WERI-Rb-1 (cell line): ENCODE results near the gene OVCH2.

Experiments
- DNase-seq: peaks from one replicate; pipeline ENCODE4 v3.0.0-alpha.2; 2020
- H3K27ac ChIP-seq: fragments of 250-450 bp; sonication (Bioruptor Pico); 2 replicates; pipeline ENCODE4 v1.5.1; 2020; ENCODE audit warnings: mild to moderate bottlenecking, moderate library complexity
- H3K27me3 ChIP-seq: fragments of 250-450 bp; sonication (Bioruptor Pico); 2 replicates; pipeline ENCODE4 v1.5.1; 2021; ENCODE audit warnings: mild to moderate bottlenecking, low read depth, moderate library complexity; ENCODE audit not compliant: insufficient read depth, severe bottlenecking
- H3K36me3 ChIP-seq: fragments of 250-450 bp; sonication (Bioruptor Pico); 2 replicates; pipeline ENCODE4 v1.5.1; 2020; ENCODE audit warnings: mild to moderate bottlenecking, moderate library complexity
- H3K4me3 ChIP-seq: 2 replicates; pipeline ENCODE4 v1.5.1; 2011; ENCODE audit warnings: low read depth, mild to moderate bottlenecking, control low read depth, low read length
- H3K9me3 ChIP-seq: fragments of 250-450 bp; sonication (Bioruptor Pico); 2 replicates; pipeline ENCODE4 v1.5.1; 2021; ENCODE audit warnings: mild to moderate bottlenecking, moderate library complexity; ENCODE audit not compliant: severe bottlenecking
- CTCF ChIP-seq: IDR thresholded peaks from 2 replicates; pipeline ENCODE4 v1.5.1; 2011; ENCODE audit warnings: low read depth, mild to moderate bottlenecking, control low read depth, inconsistent platforms, low read length

OVCH2 gene

DNA sequence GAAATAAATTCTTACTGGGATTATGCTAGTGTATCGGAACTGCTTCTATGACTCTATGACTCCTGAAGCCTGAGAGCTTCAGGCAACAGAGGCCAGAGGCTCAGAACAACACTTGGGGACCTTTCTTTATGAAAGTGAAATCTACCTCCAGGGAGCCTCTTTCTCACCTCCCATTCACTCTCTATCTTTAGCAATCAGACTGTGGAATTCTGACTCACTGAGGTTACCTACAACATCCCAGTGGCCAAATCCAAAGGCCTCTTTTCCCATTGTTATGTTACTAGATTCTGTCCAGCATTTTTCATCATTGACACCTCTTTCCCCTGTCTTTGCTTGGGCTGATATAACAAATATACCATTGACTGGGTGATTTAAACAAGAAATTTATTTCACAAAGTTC lies 18.9 kb downstream of the OVCH2 start:
- no peak for DNase-seq
- Histone ChIP-seq H3K36me3 (no peaks in the 10 kb centered on the region), H3K27me3 (peaks cover 61% of the 10 kb centered on the region), H3K9me3 (no peaks in the 10 kb centered on the region), H3K27ac (no peak overlapping the region), H3K4me3 (no peak overlapping the region)
- TF ChIP-seq CTCF, result no peak

- no peaks in the 10 kb centered on the region for H3K9me3 ChIP-seq
- peaks cover 63% of the 10 kb centered on the region for H3K27me3 ChIP-seq
- DNase-seq, result no peak
- H3K27ac ChIP-seq, result no peak overlapping the region
- TF ChIP-seq CTCF, result no peak
- no peaks in the 10 kb centered on the region for H3K36me3 ChIP-seq
- no peak overlapping the region for H3K4me3 ChIP-seq
Measured at GRCh38 chr11:7686761-7687160, 19.5 kb downstream of the OVCH2 start.

DNA sequence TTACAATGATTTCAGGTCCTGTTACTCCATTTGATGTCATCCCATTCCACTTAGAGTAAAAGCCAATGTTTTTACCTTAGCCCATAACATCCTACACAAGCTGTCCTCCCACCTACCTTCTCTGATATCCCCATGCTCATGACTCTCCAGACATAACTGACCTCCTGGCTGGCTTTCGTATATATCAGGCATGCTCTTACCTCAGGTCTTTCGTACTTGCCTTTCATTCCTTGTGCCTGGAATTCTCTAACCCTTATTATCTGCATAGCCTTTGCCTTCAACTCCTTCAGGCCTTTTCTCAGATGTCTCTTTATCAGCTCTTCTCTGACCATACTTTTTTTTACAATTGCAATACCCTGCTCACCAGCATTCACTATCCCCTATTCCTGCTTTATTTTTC lies 22.7 kb downstream of the OVCH2 start:
- no peak overlapping the region for H3K4me3 ChIP-seq
- peaks cover 51% of the 10 kb centered on the region for H3K27me3 ChIP-seq
- H3K27ac ChIP-seq, result no peak overlapping the region
- TF ChIP-seq CTCF, result no peak
- no peaks in the 10 kb centered on the region for H3K36me3 ChIP-seq
- no peaks in the 10 kb centered on the region for H3K9me3 ChIP-seq
- DNase-seq, result no peak

- Histone ChIP-seq H3K27me3 (peaks cover 40% of the 10 kb centered on the region), H3K36me3 (no peaks in the 10 kb centered on the region), H3K9me3 (no peaks in the 10 kb centered on the region), H3K27ac (no peak overlapping the region), H3K4me3 (no peak overlapping the region)
- no peak for TF ChIP-seq CTCF
- no peak for DNase-seq
Measured at GRCh38 chr11:7677796-7678201, 28.5 kb downstream of the OVCH2 start.

GRCh38 chr11:7677071-7677470 lies 29.2 kb downstream of the OVCH2 start:
- Histone ChIP-seq H3K4me3 (no peak overlapping the region), H3K27ac (no peak overlapping the region), H3K9me3 (no peaks in the 10 kb centered on the region), H3K27me3 (peaks cover 43% of the 10 kb centered on the region), H3K36me3 (no peaks in the 10 kb centered on the region)
- no peak for TF ChIP-seq CTCF
- DNase-seq, result no peak

DNA sequence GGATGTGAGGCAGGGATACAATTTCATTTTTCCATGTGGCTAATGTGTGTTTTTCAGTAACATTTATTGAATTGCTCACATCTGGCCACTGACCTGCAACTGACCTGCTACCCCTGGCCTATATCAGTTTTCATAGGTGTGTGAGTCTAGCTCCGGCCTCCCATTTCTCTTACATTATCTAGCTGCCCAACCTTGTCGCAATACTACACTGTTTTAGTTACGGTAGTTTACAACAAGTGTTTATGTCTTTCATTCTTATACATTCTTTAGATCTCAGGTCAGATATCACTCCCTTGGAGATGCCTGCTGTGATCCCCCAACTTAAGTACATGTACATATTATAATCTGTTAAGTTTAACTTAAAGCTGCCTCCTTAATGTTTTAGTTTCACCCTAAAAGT lies 30.6 kb downstream of the OVCH2 start:
- H3K36me3 ChIP-seq, result no peaks in the 10 kb centered on the region
- peaks cover 39% of the 10 kb centered on the region for H3K27me3 ChIP-seq
- TF ChIP-seq CTCF, result no peak
- no peak for DNase-seq
- no peaks in the 10 kb centered on the region for H3K9me3 ChIP-seq
- H3K4me3 ChIP-seq, result no peak overlapping the region
- no peak overlapping the region for H3K27ac ChIP-seq
